GM18498 (cell line): ENCODE data around the gene SCYGR6.

Source experiments
- ATAC-seq: cut with Tn5 transposase; IDR thresholded peaks from one replicate; pipeline ENCODE4 v1.9.1; 2021; ENCODE audit warnings: mild to moderate bottlenecking, moderate library complexity; ENCODE audit not compliant: unreplicated experiment

Gene SCYGR6

DNA sequence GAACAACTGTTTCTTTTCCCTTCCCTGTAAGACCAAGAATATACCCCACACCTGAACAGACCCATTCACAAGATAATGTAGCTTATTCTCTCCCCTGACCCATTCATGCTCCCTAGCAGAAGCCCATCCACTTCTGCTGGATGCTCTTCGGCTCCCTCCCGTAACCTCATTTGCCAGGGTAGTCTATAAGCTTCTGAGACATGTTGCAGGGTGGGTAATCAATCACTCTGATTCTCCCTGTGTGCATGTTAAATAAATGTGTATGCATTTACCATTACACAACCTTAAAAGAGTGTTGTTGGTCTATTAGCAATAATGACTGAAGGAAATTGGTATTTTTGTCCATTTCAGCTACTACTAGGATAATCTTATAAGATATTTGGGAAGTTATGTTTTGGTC is 8.1 kb downstream of the SCYGR6 start:
- no peak for ATAC-seq

DNA sequence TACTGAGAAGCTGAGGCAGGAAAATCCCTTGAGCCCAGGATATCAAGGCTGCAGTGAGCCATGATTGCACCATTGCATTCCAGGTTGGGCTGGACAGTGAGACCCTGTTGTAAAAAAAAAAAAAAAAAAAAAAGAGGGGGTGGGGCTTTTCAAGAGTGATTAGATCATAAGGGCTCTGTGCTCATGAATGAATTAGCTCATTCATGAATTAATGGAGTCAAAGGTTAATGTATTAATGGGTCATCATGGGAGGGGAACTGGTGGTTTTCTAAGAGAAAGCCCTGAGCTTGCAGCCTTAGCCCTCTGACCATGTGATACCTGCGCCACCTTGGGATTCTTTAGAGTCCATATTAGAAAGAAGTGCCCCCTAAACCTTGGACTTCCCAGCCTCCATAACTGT is 11.3 kb downstream of the SCYGR6 start:
- no peak for ATAC-seq

DNA sequence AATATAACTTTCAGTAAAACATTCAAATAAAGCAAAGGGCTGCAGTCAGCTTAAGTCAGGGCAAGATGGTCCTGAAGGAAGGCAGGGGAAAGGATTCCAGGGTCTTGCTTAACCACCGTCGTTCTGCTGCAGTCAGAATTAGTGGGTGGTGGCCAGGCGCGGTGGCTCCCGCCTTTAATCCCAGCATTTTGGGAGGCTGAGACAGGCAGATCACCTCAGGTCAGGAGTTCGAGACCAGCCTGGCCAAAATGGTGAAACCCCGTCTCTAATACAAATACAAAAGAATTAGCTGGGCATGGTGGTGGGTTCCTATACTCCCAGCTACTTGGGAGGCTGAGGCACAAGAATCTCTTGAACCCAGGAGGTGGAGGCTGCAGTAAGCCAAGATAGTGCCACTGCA is 13.6 kb downstream of the SCYGR6 start:
- ATAC-seq, result no peak

DNA sequence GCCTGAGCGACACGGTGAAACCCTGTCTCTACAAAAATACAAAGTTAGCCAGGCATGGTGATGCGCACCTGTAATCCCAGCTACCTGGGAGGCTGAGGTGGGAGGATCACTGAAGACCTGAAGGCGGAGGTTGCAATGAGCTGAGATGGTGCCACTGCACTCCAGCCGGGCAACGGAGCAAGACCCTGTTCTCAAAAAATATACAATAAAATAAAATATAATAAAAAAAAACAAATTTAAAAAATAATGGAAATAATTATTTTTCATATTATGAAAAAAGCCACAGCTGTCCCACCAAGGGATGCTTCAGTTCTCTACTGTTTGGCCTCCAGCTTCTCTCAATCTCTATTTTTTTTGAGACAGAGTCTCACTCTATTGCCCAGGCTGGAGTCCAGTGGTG is 17.2 kb downstream of the SCYGR6 start:
- ATAC-seq, result no peak

DNA sequence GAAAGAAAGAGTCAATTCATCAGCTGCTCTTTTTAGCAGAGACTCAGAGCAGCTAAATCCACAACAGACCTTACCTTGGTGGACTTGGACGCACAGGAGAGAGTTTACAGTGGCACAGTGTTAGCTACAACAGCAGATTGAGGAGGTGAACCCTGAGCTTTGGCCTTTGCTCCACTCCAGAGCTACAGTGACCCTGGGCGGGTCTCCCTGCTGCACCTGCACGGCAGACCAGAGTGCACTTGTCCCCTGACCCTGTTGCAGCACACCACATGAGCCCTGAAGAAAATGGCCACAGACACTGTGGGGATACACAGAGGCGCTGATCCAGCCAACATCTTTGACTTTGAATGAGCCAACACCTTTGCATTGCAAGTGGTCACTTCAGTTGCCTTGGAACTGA is 17.7 kb downstream of the SCYGR6 start:
- ATAC-seq, result no peak

DNA sequence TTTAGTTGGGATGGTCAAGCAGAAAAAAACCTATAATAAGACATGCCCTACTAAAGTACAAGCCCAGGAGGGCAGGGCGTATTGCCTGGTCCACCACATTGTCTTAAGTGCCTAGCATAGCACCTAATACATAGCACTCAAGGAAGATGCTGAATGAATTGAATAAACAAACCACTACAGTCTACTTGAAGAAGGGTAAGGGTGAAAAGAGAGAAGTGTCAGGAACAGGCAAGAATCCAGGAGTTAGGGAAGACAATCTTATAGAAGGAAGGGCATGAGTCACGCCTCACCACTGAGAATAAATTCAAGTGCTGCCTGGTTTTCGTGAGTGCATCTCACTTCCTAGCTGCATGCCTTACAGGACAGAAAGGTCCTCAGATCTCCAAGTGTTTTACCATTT is 20.6 kb downstream of the SCYGR6 start:
- no peak for ATAC-seq

DNA sequence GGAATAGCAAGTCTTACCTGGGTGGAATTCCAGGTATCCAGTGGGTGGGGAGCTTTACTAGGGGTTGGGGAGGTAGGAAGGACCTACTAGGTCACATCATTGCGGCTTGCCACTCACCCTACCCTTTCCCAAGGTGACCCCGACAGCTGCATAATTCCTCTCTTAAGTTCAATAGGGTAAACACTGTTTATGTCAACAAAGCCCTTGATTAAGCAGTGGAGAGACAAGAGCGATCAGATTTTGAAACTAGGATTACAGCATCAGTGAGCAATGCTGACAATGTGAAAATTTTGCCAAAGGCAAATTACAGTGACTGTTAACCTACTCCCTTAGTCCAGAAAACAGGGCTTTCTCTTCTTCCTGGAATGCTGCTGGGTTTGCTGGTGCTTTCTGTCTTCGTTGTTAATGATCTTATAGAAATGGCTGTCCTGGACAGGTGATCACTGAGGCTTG is 21.3 kb downstream of the SCYGR6 start:
- no peak for ATAC-seq

DNA sequence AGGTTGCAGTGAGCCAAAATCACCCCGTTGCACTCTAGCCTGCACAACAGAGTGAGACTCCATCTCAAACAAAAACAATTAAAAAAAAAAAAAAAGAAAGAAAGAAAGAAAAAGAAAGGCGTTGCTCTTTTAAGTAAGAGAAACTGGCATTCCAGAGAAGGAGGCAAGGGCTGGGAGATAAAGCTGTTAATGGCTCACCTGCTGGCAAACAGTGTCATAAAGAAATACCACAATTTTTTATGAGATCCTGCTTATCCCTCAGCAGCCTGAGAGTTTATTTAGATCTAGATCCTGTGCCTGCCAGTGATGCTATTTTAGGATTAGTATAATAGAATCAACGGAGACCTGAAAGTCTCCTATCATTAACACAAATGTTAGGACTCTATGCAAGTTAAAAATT is 23.0 kb downstream of the SCYGR6 start:
- ATAC-seq, result no peak

DNA sequence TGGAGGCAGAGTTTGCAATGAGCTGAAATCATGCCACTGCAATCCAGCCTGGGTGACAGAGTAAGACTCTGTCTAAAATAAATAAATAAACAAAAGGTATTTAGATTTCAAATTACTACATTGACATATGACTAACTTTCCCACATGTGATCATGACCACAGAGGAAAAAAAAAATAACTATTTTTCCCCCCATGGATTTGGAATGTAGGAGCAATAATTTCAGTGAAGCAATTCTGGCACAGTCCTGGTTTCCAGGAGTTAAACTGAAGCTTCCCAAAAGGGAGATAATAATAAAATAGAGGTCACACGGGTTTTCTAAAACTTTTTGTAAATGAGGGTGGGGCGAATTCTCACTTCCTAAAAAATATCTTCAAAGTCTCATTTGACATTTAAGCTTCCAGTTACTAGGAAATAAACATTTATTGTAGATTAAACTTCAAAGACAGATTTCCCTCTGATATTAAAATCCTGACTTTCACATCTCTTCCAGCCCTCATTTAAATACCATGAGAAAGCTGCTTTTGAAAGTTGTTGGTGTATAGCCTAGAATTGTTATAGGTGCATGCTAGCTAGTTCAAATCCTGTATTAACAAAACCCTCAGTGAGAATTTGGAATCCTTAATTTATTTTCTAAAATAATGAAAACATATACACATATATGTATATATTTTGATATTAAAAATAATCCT is 27.4 kb downstream of the SCYGR6 start:
- no peak for ATAC-seq

DNA sequence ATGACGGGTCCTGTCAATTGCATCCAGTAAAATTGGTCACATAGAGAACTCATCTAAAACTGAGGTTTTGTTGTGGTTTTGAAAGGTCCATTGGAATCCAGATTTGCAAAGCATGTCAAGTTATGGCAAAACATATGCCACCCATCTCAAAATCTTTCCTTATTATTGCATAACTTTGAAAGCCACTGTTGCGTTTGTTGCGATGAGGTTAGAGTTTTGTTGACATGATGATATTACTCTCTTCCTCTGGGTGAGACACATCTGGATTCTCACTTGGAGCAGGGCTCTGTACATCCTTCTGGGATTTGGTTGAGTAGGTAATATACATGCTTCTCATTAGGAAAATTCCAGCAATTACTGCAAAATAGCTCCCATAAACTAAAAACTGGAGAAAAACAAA is 37.4 kb downstream of the SCYGR6 start:
- ATAC-seq, result no peak

DNA sequence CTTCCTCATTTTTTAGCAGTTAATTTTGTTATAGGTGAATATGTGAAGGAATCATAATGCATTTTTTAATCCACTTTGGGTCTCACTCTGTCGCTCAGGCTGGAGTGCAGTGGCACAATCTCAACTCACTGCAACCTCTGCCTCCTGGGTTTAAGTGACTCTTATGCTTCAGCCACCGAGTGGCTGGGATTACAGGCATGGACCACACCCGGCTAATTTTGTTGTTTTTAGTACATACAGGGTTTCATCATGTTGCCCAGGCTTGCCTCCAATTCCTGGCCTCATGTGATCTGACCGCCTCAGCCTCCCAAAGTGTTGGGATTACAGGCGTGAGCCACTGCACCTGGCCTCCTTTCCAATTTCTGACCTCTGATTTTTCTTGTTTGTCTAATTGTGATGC is 40.3 kb downstream of the SCYGR6 start:
- no peak for ATAC-seq

DNA sequence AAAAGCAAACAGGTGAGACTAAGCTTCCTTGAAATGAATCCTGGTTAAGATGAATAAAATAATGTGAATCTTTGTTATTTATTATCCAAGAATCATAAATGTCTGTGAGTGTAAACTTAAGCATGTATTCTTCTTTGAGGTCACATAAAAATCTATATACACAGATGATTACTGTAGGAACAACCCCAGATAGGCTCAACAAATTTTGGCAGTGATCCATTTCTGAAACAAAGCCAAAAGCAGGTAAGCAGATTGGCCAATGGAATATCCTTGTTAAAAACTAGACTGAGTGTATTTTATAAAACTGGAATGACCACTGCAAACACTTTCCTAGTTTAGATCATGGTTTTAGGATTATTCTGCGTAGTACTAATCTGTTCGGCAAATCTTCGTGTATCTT is 46.6 kb downstream of the SCYGR6 start:
- ATAC-seq, result no peak

DNA sequence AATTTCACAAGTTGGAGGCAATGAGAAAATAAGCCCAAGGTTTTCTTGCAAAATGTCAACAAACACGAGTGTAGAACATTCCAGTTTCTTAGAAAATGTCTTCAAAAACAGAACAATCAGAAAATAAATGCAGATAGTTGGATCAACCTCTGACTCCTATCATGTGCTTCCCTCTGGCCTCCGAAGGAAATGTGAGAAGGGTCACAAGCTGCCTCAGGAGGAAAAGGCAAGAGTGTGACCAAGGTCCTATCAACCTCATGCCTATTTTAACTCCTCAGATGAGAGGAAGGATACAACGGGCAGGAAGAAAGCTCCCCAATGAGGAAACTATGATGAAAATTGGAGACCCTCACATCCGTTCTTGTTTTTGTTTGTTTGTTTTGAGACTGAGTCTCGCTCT is 50.1 kb downstream of the SCYGR6 start:
- no peak for ATAC-seq
